Left ventricle myocardium inferior (tissue), 1 donor: ENCODE data around the gene FABP1. TPM values are rescaled to one million over a fixed set of nuclear protein-coding genes. Genes with fewer than 3 reads are reported as not detected.

Source experiments
- DNase-seq: peaks from one replicate; pipeline ENCODE4 v3.0.0-alpha.2; 2020
- H3K27ac ChIP-seq: fragments of 200-600 bp; replicated peaks from 2 replicates; pipeline ENCODE4 v1.8.0; 2021
- H3K27me3 ChIP-seq: fragments of 200-600 bp; 2 replicates; pipeline ENCODE4 v1.8.0; 2021; ENCODE audit warnings: low read depth
- H3K36me3 ChIP-seq: fragments of 200-600 bp; 2 replicates; pipeline ENCODE4 v1.8.0; 2021
- H3K4me1 ChIP-seq: fragments of 200-600 bp; 2 replicates; pipeline ENCODE4 v1.8.0; 2021
- H3K4me3 ChIP-seq: fragments of 200-600 bp; 2 replicates; pipeline ENCODE4 v1.8.0; 2021; ENCODE audit warnings: mild to moderate bottlenecking, moderate library complexity
- H3K9me3 ChIP-seq: fragments of 200-600 bp; replicated peaks from 2 replicates; pipeline ENCODE4 v1.8.0; 2021
- intact Hi-C: fragments of 100-400 bp; cut with micrococcal nuclease; formaldehyde crosslinking; loops from one replicate; pipeline ENCODE4 v1.11.0; 2022
- total RNA-seq: library from RNA; stranded (reverse); fragmentation: NEBNext Ultra II Directional; extraction: Animal tissue kit (Norgen Biotek cat#: 25700); gene quantifications from one replicate; pipeline ENCODE4 v1.2.1, GENCODE V29; 2021
- TF ChIP-seq, protein P1 (sequence below): fragments of 200-600 bp; IDR thresholded peaks from 2 replicates; pipeline ENCODE4 v1.8.0; 2021; ENCODE audit warnings: antibody characterized with exemption, mild to moderate bottlenecking, borderline replicate concordance
- donor health status: DM: no; HTN: yes; CAD: no; lungs with severe emphysema.

FABP1 gene
- total RNA-seq, 1 donor from 2014 or later: not detected

DNA sequence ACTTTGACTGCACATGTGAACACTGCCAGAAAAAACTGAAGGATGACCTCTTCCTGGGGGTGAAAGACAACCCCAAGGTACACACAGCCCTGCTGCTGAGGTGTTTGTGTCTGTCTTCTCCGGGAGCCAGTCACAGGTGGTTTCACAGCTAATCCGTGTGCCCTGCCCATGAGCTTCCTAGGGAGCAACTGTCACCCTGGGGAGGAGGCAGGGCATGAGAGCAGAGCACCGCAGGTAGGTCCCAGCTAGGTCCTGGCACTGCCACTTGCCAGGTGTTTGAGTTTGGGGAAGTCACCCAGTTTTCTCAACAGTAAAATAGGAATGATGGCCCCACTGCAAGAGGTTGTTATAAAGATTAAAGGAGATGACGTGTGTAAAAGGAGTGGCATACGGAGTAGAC lies 31.2 kb downstream of the FABP1 start:
- no peak for DNase-seq
- H3K9me3 ChIP-seq: no peaks in the 10 kb centered on the region
- peaks cover 31% of the 10 kb centered on the region for H3K36me3 ChIP-seq
- H3K27ac ChIP-seq: peak overlapping the region; percentile 51
- no peaks in the 10 kb centered on the region for H3K27me3 ChIP-seq
- intact Hi-C loops: no loop called here
- H3K4me3 ChIP-seq: no peak overlapping the region
- TF ChIP-seq, protein P1, sequence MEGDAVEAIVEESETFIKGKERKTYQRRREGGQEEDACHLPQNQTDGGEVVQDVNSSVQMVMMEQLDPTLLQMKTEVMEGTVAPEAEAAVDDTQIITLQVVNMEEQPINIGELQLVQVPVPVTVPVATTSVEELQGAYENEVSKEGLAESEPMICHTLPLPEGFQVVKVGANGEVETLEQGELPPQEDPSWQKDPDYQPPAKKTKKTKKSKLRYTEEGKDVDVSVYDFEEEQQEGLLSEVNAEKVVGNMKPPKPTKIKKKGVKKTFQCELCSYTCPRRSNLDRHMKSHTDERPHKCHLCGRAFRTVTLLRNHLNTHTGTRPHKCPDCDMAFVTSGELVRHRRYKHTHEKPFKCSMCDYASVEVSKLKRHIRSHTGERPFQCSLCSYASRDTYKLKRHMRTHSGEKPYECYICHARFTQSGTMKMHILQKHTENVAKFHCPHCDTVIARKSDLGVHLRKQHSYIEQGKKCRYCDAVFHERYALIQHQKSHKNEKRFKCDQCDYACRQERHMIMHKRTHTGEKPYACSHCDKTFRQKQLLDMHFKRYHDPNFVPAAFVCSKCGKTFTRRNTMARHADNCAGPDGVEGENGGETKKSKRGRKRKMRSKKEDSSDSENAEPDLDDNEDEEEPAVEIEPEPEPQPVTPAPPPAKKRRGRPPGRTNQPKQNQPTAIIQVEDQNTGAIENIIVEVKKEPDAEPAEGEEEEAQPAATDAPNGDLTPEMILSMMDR: no peak
- peaks cover 62% of the 10 kb centered on the region for H3K4me1 ChIP-seq

GRCh38 chr2:88095022-88095421 lies 32.8 kb downstream of the FABP1 start:
- Histone ChIP-seq H3K36me3 (peaks cover 42% of the 10 kb centered on the region), H3K27ac (no peak overlapping the region), H3K4me3 (no peak overlapping the region), H3K4me1 (peaks cover 66% of the 10 kb centered on the region), H3K27me3 (no peaks in the 10 kb centered on the region), H3K9me3 (no peaks in the 10 kb centered on the region)
- no peak for DNase-seq
- TF ChIP-seq, protein P1: no peak
- intact Hi-C loops: no loop called here

GRCh38 chr2:88092773-88093172 lies 35.1 kb downstream of the FABP1 start:
- peaks cover 54% of the 10 kb centered on the region for H3K36me3 ChIP-seq
- TF ChIP-seq, protein P1: no peak
- H3K27me3 ChIP-seq: no peaks in the 10 kb centered on the region
- no peak overlapping the region for H3K4me3 ChIP-seq
- no peak for DNase-seq
- H3K4me1 ChIP-seq: peaks cover 47% of the 10 kb centered on the region
- H3K27ac ChIP-seq: no peak overlapping the region
- intact Hi-C loops: no loop called here
- H3K9me3 ChIP-seq: no peaks in the 10 kb centered on the region

GRCh38 chr2:88091943-88092342 lies 35.9 kb downstream of the FABP1 start:
- DNase-seq: no peak

DNA sequence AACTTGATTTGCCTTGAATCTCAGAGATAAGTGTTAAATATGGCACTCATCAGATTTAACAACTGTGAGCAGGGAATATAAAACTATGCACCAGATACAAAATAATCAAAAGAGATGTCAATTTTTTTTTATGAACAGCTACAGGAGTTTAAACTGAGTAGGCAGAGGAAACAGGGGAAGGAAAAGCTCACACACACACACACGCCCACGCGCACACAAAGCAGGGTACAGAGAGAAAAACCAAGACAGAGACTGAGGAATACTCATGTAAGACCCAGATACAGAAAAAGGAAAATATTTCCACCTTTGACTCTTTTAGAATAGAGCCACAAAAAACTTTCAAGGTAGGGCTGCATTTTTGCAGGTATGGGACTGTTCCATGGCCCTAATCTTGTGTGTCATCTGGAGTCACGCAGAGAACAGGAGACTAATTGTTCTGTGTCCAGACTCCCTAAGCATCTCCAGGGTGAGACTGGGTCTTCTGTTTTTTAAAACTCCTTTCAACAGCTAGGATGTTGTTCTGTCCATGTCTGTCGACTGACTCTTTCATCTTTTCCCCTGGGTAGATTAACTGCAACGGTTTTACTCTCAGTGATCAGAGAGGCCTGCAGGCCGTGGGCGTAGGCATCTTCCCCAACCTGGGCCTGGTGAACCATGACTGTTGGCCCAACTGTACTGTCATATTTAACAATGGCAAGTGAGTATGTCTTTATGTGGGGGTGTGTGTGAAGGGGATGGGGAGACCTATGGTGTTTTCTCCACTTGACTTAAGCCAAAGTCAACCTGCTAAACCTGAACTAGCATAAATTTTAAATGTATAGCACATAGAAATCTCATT lies 37.2 kb downstream of the FABP1 start:
- H3K36me3 ChIP-seq: peaks cover 66% of the 10 kb centered on the region
- H3K4me3 ChIP-seq: no peak overlapping the region
- TF ChIP-seq, protein P1: no peak
- intact Hi-C loops: no loop called here
- H3K27me3 ChIP-seq: no peaks in the 10 kb centered on the region
- peak overlapping the region; percentile 16 for H3K27ac ChIP-seq
- no peak for DNase-seq
- peaks cover 29% of the 10 kb centered on the region for H3K4me1 ChIP-seq
- H3K9me3 ChIP-seq: no peaks in the 10 kb centered on the region

More at GRCh38 chr2:88091943-88092342, 35.9 kb downstream of the FABP1 start:
- H3K27ac ChIP-seq: no peak overlapping the region
- TF ChIP-seq, protein P1: no peak
- intact Hi-C loops: no loop called here
- no peaks in the 10 kb centered on the region for H3K9me3 ChIP-seq
- no peak overlapping the region for H3K4me3 ChIP-seq
- H3K4me1 ChIP-seq: peaks cover 39% of the 10 kb centered on the region
- no peaks in the 10 kb centered on the region for H3K27me3 ChIP-seq
- peaks cover 62% of the 10 kb centered on the region for H3K36me3 ChIP-seq
